ENCODE results near the gene ZNF837. TPM values are rescaled to one million over a fixed set of nuclear protein-coding genes. Genes with fewer than 3 reads are reported as not detected.

Gene ZNF837
- total RNA-seq, 1 experiment from 2014 or later, result 1.6 TPM

DNA sequence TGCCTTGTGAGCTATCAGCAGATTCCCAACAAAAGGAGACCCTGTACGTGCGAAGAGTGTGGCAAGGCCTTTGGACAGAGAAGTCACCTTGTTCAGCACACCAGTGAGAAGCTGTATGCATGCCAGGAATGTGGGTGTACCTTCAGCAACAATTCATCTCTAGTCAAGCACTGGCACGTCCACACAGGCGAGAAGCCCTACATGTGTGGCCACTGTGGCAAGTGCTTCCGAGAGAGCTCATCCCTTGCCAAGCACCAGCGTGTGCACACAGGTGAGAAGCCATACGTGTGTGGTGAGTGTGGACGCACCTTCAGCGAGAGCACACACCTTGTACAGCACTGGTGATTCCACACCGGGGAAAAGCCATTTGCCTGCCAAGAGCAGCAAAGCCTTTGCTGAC lies 61.6 kb downstream of the ZNF837 start:
- Histone ChIP-seq H3K4me1 (ENCODE audit: control insufficient read depth, insufficient read depth, low read length) (no peaks in the 10 kb centered on the region), H3K27me3 (ENCODE audit: control insufficient read depth, insufficient read depth, low read length) (no peaks in the 10 kb centered on the region), H3K27ac (ENCODE audit: low read length) (no peak overlapping the region), H3K36me3 (ENCODE audit: control insufficient read depth, insufficient read depth, low read length) (no peaks in the 10 kb centered on the region), H3K4me3 (ENCODE audit: low read depth in 2 of 2, low read length in 2 of 2) (no peak overlapping the region), H3K9me3 (ENCODE audit: control insufficient read depth, insufficient read depth, low read depth, low read length) (no peaks in the 10 kb centered on the region)
- ChIA-PET POLR2A (interaction anchor here (0.6 kb wide), 2 partner anchors 9 to 45 kb away, joined by 3 read pairs; no protein-coding TSS in a partner anchor), CTCF (no interaction called here)
- in situ Hi-C loops (cut with HindIII; ENCODE audit: low pct_unique_long_range_greater_than_20kb, low sequenced_read_pairs) (no loop called here), intact Hi-C loops (cut with micrococcal nuclease; ENCODE audit: unreplicated experiment) (no loop called here)
- TF ChIP-seq SIN3A (IDR thresholded peaks at IDR 0.05; ENCODE audit: borderline replicate concordance, insufficient read depth, low read depth, low read length), result no peak
- no peak for TF ChIP-seq TCF7L2 (IDR thresholded peaks at IDR 0.05; ENCODE audit: low read depth, low read length)
- TF ChIP-seq, protein P1, sequence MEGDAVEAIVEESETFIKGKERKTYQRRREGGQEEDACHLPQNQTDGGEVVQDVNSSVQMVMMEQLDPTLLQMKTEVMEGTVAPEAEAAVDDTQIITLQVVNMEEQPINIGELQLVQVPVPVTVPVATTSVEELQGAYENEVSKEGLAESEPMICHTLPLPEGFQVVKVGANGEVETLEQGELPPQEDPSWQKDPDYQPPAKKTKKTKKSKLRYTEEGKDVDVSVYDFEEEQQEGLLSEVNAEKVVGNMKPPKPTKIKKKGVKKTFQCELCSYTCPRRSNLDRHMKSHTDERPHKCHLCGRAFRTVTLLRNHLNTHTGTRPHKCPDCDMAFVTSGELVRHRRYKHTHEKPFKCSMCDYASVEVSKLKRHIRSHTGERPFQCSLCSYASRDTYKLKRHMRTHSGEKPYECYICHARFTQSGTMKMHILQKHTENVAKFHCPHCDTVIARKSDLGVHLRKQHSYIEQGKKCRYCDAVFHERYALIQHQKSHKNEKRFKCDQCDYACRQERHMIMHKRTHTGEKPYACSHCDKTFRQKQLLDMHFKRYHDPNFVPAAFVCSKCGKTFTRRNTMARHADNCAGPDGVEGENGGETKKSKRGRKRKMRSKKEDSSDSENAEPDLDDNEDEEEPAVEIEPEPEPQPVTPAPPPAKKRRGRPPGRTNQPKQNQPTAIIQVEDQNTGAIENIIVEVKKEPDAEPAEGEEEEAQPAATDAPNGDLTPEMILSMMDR (IDR thresholded peaks at IDR 0.05), result no peak
- no peak for TF ChIP-seq POLR2AphosphoS5 (IDR thresholded peaks at IDR 0.05; ENCODE audit: low read depth, low read length)
- TF ChIP-seq REST (IDR thresholded peaks at IDR 0.05; ENCODE audit: insufficient read depth in 1 of 2, low read depth in 2 of 2, low read length in 1 of 2), result no peak; a peak in 1 of 4 replicates
- no TSS peak for BruUV-seq (replicated peaks)
- ATAC-seq (no peak), DNase-seq (ENCODE audit: low read depth, low spot score) (no peak)

GRCh38 chr19:58318297-58318696 lies 62.5 kb downstream of the ZNF837 start:
- H3K4me1 ChIP-seq (ENCODE audit: control insufficient read depth, insufficient read depth, low read length), result no peaks in the 10 kb centered on the region
- ATAC-seq (no peak), DNase-seq (ENCODE audit: low read depth, low spot score) (no peak)
- H3K27ac ChIP-seq (ENCODE audit: low read length), result no peak overlapping the region
- 0 out of 2 replicates have a peak, but pooled peaks cover 3% of the 10 kb centered on the region for H3K36me3 ChIP-seq (ENCODE audit: control insufficient read depth, insufficient read depth, low read length)
- BruUV-seq (replicated peaks), result no TSS peak
- intact Hi-C loops (cut with micrococcal nuclease; ENCODE audit: unreplicated experiment) (no loop called here), in situ Hi-C loops (cut with HindIII; ENCODE audit: low pct_unique_long_range_greater_than_20kb, low sequenced_read_pairs) (no loop called here)
- CTCF ChIA-PET, result no interaction called here
- POLR2A ChIA-PET, result interaction anchor here (0.6 kb wide), 3 partner anchors 8 to 74 kb away, joined by 3 read pairs; no protein-coding TSS in a partner anchor
- no peak overlapping the region for H3K4me3 ChIP-seq (ENCODE audit: low read depth in 2 of 2, low read length in 2 of 2)
- TF ChIP-seq, protein P1 (IDR thresholded peaks at IDR 0.05), result no peak
- TF ChIP-seq POLR2AphosphoS5 (IDR thresholded peaks at IDR 0.05; ENCODE audit: low read depth, low read length), result no peak
- TF ChIP-seq SIN3A (IDR thresholded peaks at IDR 0.05; ENCODE audit: borderline replicate concordance, insufficient read depth, low read depth, low read length), result no peak
- no peak for TF ChIP-seq TCF7L2 (IDR thresholded peaks at IDR 0.05; ENCODE audit: low read depth, low read length)
- TF ChIP-seq REST (IDR thresholded peaks at IDR 0.05; ENCODE audit: insufficient read depth in 1 of 2, low read depth in 2 of 2, low read length in 1 of 2), result no peak; a peak in 1 of 4 replicates
- H3K9me3 ChIP-seq (ENCODE audit: control insufficient read depth, insufficient read depth, low read depth, low read length), result no peaks in the 10 kb centered on the region
- no peaks in the 10 kb centered on the region for H3K27me3 ChIP-seq (ENCODE audit: control insufficient read depth, insufficient read depth, low read length)
